ENCODE results near the gene E2F8.
"Not testable (repeated sequence)": the region's sequence is repeated elsewhere in the genome, so short reads cannot be mapped to it uniquely, and the experiment has no call there.

Gene E2F8

DNA sequence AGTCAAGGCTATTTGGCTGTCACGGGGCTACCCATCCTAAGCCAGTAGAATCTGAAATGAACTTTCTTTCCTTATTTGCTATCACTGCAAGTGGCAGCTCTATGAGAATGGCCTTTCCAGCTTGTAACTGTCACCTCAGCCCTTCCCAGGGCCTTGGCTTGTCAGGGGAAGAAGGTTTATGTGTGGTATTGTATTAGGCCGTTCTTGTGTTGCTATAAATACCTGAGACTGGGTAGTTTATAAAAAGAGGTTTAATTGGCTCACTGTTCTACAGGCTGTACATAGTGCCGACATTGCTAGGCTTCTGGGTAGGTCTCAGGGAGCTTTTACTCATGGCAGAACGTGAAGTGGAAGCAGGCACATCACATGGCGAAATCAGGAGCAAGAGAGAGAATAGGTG lies 26.8 kb upstream of the E2F8 start:
- TF ChIP-seq, protein P1, sequence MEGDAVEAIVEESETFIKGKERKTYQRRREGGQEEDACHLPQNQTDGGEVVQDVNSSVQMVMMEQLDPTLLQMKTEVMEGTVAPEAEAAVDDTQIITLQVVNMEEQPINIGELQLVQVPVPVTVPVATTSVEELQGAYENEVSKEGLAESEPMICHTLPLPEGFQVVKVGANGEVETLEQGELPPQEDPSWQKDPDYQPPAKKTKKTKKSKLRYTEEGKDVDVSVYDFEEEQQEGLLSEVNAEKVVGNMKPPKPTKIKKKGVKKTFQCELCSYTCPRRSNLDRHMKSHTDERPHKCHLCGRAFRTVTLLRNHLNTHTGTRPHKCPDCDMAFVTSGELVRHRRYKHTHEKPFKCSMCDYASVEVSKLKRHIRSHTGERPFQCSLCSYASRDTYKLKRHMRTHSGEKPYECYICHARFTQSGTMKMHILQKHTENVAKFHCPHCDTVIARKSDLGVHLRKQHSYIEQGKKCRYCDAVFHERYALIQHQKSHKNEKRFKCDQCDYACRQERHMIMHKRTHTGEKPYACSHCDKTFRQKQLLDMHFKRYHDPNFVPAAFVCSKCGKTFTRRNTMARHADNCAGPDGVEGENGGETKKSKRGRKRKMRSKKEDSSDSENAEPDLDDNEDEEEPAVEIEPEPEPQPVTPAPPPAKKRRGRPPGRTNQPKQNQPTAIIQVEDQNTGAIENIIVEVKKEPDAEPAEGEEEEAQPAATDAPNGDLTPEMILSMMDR (IDR thresholded peaks at IDR 0.05; ENCODE audit: extremely low read depth, insufficient read depth, missing control alignments): no peak
- in situ Hi-C loops (cut with MboI; ENCODE audit: low pct_unique_long_range_greater_than_20kb, low sequenced_read_pairs, unreplicated experiment): no loop called here
- DNase-seq (ENCODE audit: low spot score): no peak

DNA sequence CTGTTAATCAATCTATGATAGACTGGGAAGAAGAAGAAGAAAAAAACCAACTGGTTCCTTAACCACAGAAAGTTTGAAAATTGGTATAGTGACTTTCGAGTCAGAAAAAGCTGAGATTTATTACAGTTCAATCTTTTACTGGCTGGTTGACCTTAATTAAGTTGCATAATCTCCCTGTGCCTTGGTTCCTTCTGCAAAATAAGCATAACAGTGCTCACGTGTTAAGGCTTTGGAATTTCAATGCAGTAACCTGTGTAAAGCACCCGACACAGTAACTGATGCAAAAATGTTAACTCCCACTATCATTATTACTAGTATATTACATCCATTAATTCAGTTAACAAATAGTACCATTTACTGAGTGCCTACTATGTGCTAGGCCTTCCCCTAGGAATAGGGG lies 22.6 kb upstream of the E2F8 start:
- in situ Hi-C loops (cut with MboI; ENCODE audit: low pct_unique_long_range_greater_than_20kb, low sequenced_read_pairs, unreplicated experiment): no loop called here
- TF ChIP-seq, protein P1 (IDR thresholded peaks at IDR 0.05; ENCODE audit: extremely low read depth, insufficient read depth, missing control alignments): no peak

DNA sequence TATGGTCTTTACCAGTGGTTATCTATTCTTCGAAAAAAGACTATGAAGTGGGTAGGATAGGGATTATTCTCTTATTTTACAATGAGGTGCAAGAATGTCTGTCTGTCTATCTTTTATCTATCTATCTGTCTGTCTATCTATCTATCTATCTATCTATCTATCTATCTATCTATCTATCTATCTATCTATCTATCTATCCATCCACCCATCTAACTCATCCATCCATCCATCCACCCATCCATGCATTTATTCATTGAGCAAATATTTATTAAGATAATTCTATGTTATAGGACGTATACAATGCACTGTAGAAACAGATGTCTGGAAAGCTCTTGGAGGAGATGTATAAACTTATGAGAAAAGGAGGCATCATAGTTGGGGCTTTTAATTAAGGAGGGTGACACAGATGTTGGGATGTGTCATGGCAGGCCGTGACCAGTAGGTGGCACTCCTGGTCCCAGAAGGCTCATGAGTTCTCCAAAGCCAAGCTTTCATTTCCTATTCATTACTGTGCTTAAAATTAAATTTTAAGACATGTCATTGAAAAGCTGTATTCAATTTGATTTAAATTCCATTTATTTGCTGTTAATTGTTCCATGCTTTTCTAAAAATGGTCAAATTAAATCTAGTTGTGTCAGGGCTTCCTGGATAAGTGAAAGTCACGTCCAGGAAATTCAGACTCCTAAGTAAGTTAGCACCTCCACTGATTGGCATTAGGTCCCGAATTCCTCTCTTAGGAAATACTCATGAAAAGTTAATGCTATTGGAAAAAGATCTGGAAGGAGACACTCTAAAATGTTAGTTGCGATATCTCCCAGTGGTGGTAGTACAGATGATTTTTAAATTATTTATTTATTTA lies 19.0 kb upstream of the E2F8 start:
- TF ChIP-seq, protein P1 (IDR thresholded peaks at IDR 0.05; ENCODE audit: extremely low read depth, insufficient read depth, missing control alignments): peak; percentile 91
- DNase-seq (ENCODE audit: low spot score): peak; percentile 68
- in situ Hi-C loops (cut with MboI; ENCODE audit: low pct_unique_long_range_greater_than_20kb, low sequenced_read_pairs, unreplicated experiment): no loop called here

More for the DNA sequence above, 22.6 kb upstream of the E2F8 start:
- DNase-seq (ENCODE audit: low spot score): no peak

DNA sequence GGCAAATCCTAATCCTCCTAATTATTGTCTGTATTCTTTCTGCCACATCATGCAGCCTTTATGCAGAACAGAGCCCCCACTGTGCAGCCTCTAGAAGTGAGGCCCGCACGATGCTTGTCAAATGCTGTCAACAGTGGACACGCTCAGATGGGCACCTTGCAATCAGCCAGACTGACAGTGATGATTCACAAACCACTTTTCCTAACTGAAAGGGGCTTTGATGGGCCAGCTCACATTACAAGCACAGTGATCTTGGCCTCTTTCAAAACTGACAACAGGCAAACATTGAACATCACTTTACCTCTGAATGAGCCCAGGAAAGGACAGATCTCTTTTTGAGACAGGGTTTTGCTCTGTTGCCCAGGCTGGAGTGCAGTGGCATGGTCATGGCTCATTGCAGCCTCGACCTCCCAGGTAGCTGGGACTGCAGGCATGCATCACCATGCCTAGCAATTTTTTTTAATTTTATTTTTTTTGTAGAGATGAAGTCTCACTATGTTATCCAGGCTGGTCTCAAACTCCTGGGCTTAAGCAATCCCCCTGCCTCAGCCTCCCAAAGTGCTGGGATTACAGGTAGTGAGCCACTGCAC lies 18.0 kb upstream of the E2F8 start:
- TF ChIP-seq, protein P1 (IDR thresholded peaks at IDR 0.05; ENCODE audit: extremely low read depth, insufficient read depth, missing control alignments): no peak
- DNase-seq (ENCODE audit: low spot score): no peak
- in situ Hi-C loops (cut with MboI; ENCODE audit: low pct_unique_long_range_greater_than_20kb, low sequenced_read_pairs, unreplicated experiment): no loop called here

DNA sequence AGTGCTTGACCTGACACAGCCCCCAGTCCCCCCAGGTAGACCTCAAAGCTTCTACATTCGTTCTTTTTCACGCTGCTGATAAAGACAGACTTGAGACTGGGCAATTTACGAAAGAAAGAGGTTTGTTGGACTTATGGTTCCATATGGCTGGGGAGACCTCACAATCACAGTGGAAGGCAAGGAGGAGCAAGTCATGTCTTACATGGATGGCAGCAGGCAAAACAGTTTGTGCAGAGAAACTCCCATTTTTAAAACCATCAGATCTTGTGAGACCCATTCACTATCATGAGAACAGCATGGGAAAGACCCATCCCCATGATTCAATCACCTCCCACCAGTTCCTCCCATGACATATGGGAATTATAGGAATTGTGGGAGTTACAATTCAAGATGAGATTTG lies 13.7 kb upstream of the E2F8 start:
- DNase-seq (ENCODE audit: low spot score); in situ Hi-C loops (cut with MboI; ENCODE audit: low pct_unique_long_range_greater_than_20kb, low sequenced_read_pairs, unreplicated experiment): not testable (repeated sequence)

DNA sequence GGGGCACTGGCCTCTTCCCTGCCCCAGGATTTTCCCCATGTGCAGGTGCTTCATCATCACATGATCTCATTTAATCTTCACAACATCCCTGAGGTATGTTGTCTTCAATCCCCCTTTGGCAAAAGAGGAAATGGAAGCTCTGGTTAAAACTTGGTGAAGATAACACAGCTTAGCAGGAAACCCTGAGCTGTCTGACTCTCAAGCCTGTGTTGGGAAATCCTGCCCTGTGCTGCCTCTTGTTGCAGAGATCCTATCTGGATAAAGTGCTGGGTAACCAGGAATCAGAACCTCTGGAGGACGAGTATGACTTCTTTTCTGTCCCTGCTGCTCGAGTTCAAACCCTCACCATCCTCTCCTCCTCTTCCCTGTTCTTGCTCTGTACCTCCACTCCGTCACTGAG lies 13.1 kb upstream of the E2F8 start:
- in situ Hi-C loops (cut with MboI; ENCODE audit: low pct_unique_long_range_greater_than_20kb, low sequenced_read_pairs, unreplicated experiment): no loop called here
- TF ChIP-seq, protein P1 (IDR thresholded peaks at IDR 0.05; ENCODE audit: extremely low read depth, insufficient read depth, missing control alignments): no peak
- DNase-seq (ENCODE audit: low spot score): no peak

DNA sequence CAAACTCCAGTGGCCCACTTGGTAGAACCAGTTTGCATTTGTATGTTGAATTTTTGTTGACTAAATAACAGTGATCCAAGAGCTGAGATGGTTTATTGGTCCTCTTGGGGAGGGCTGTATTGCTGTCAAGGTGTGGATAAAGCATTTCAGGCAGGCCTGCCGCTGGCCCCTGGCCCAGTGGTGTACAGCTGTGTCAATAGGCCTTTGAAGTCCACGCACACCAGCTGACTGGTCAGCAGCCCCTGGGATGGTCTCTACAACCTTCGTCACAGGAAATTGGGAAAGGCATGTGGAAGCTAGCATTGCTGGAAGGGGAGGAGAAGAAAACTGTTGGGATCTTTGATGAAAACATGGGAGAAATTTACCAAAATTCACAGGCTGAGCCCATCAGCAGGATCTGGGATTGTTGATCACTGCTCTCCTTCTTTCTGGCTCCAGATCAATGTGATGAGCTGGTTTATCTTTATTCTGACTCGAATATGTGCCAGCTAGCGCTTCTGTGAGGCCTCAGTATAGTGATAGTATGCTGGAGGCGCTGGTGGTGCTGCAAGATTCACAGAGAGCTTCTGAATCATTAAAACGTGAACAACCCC lies 12.5 kb upstream of the E2F8 start:
- in situ Hi-C loops (cut with MboI; ENCODE audit: low pct_unique_long_range_greater_than_20kb, low sequenced_read_pairs, unreplicated experiment): no loop called here
- TF ChIP-seq, protein P1 (IDR thresholded peaks at IDR 0.05; ENCODE audit: extremely low read depth, insufficient read depth, missing control alignments): no peak
- no peak for DNase-seq (ENCODE audit: low spot score)

Measured in GM13977 (cell line).